Liver (tissue), 3 donors: ENCODE data around the gene NCBP2.

ENCODE experiments used
- EGR1 ChIP-seq, 2 donors: IDR thresholded peaks; 2 replicates each; pipeline ENCODE4 v1.6.1; 2016 to 2018; ENCODE audit warnings: antibody characterized with exemption in 2 of 2, low read depth in 2 of 2
- FOXA1 ChIP-seq: IDR thresholded peaks from 2 replicates; pipeline ENCODE4 v1.6.1; 2016; ENCODE audit warnings: antibody characterized with exemption
- GABPA ChIP-seq, 2 donors: IDR thresholded peaks in 1 of 2; conservative IDR thresholded peaks in 1 of 2; 2 replicates each; pipeline ENCODE4 v1.6.1; 2016; ENCODE audit warnings: antibody characterized with exemption in 2 of 2, mild to moderate bottlenecking in 1 of 2, moderate library complexity in 1 of 2
- HNF4A ChIP-seq, 2 donors: conservative IDR thresholded peaks; 2 replicates each; pipeline ENCODE4 v1.6.1; 2016; ENCODE audit warnings: antibody characterized with exemption in 2 of 2, mild to moderate bottlenecking in 2 of 2
- JUND ChIP-seq, 2 donors: IDR thresholded peaks; 2 replicates each; pipeline ENCODE4 v1.6.1; 2016; ENCODE audit warnings: antibody characterized with exemption in 2 of 2
- NR2F2 ChIP-seq: IDR thresholded peaks from 2 replicates; pipeline ENCODE4 v1.6.1; 2016; ENCODE audit warnings: antibody characterized with exemption
- RAD21 ChIP-seq, 2 donors: IDR thresholded peaks; 2 replicates each; pipeline ENCODE4 v1.6.1; 2016; ENCODE audit warnings: antibody characterized with exemption in 2 of 2, mild to moderate bottlenecking in 2 of 2
- TAF1 ChIP-seq: conservative IDR thresholded peaks from 2 replicates; pipeline ENCODE4 v1.6.1; 2016; ENCODE audit warnings: antibody characterized with exemption, mild to moderate bottlenecking
- YY1 ChIP-seq: IDR thresholded peaks from 2 replicates; pipeline ENCODE4 v1.6.1; 2016; ENCODE audit warnings: antibody characterized with exemption, mild to moderate bottlenecking
- TF ChIP-seq, protein P1 (sequence below): fragments of 150-350 bp; IDR thresholded peaks from 2 replicates; pipeline ENCODE4 v1.5.1; 2017; ENCODE audit warnings: improper control_type of control experiment, low read depth, low read length; ENCODE audit not compliant: missing input control
- TF ChIP-seq, protein P2 (sequence below): IDR thresholded peaks from 2 replicates; pipeline ENCODE4 v1.6.1; 2016; ENCODE audit warnings: antibody characterized with exemption
- TF ChIP-seq, protein P3 (sequence below): IDR thresholded peaks from 2 replicates; pipeline ENCODE4 v1.6.1; 2016; ENCODE audit warnings: antibody characterized with exemption
- TF ChIP-seq, protein P4 (sequence below): IDR thresholded peaks from 2 replicates; pipeline ENCODE4 v1.6.1; 2016; ENCODE audit warnings: antibody characterized with exemption, mild to moderate bottlenecking
- TF ChIP-seq, protein P5 (sequence below): IDR thresholded peaks from 2 replicates; pipeline ENCODE4 v1.6.1; 2016; ENCODE audit warnings: antibody characterized with exemption
- donor health status: healthy.
- donor health status: healthy.

DNA sequence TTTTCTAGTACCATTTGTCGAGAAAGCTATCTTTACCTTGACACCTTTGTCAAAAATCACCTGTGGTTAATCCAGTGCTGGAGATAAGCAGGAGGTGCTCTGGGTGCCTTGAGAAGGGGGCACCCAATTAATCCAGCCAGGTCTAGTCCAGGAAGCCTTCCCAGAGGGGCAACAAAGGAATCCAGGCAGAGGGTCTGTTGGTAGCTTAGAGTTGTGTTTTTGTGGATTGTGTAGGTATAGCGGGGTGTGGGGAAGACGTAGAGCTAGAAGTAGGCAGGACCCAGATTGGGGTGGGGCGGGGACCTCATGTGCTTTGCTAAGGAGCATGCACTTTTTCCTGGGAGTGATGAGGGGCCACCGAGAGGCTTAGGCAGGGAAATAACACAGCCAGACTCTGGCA is 32.3 kb upstream of the NCBP2 start:
- TF ChIP-seq, protein P1, sequence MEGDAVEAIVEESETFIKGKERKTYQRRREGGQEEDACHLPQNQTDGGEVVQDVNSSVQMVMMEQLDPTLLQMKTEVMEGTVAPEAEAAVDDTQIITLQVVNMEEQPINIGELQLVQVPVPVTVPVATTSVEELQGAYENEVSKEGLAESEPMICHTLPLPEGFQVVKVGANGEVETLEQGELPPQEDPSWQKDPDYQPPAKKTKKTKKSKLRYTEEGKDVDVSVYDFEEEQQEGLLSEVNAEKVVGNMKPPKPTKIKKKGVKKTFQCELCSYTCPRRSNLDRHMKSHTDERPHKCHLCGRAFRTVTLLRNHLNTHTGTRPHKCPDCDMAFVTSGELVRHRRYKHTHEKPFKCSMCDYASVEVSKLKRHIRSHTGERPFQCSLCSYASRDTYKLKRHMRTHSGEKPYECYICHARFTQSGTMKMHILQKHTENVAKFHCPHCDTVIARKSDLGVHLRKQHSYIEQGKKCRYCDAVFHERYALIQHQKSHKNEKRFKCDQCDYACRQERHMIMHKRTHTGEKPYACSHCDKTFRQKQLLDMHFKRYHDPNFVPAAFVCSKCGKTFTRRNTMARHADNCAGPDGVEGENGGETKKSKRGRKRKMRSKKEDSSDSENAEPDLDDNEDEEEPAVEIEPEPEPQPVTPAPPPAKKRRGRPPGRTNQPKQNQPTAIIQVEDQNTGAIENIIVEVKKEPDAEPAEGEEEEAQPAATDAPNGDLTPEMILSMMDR: no peak
- TF ChIP-seq, protein P2, sequence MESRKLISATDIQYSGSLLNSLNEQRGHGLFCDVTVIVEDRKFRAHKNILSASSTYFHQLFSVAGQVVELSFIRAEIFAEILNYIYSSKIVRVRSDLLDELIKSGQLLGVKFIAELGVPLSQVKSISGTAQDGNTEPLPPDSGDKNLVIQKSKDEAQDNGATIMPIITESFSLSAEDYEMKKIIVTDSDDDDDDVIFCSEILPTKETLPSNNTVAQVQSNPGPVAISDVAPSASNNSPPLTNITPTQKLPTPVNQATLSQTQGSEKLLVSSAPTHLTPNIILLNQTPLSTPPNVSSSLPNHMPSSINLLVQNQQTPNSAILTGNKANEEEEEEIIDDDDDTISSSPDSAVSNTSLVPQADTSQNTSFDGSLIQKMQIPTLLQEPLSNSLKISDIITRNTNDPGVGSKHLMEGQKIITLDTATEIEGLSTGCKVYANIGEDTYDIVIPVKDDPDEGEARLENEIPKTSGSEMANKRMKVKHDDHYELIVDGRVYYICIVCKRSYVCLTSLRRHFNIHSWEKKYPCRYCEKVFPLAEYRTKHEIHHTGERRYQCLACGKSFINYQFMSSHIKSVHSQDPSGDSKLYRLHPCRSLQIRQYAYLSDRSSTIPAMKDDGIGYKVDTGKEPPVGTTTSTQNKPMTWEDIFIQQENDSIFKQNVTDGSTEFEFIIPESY: no peak
- TF ChIP-seq, protein P3, sequence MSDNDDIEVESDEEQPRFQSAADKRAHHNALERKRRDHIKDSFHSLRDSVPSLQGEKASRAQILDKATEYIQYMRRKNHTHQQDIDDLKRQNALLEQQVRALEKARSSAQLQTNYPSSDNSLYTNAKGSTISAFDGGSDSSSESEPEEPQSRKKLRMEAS: no peak
- TF ChIP-seq FOXA1 (no peak), NR2F2 (no peak), TAF1 (no peak), YY1 (no peak), GABPA (IDR thresholded peaks at IDR 0.05 in 1 of 2, conservative IDR thresholded peaks at IDR 0.05 in 1 of 2) (no peak), EGR1 (IDR thresholded peaks at IDR 0.05; ENCODE audit: low read depth in 2 of 2) (no peak), HNF4A (conservative IDR thresholded peaks at IDR 0.05) (no peak), JUND (IDR thresholded peaks at IDR 0.05) (no peak), RAD21 (IDR thresholded peaks at IDR 0.05) (no peak)
- TF ChIP-seq, protein P4, sequence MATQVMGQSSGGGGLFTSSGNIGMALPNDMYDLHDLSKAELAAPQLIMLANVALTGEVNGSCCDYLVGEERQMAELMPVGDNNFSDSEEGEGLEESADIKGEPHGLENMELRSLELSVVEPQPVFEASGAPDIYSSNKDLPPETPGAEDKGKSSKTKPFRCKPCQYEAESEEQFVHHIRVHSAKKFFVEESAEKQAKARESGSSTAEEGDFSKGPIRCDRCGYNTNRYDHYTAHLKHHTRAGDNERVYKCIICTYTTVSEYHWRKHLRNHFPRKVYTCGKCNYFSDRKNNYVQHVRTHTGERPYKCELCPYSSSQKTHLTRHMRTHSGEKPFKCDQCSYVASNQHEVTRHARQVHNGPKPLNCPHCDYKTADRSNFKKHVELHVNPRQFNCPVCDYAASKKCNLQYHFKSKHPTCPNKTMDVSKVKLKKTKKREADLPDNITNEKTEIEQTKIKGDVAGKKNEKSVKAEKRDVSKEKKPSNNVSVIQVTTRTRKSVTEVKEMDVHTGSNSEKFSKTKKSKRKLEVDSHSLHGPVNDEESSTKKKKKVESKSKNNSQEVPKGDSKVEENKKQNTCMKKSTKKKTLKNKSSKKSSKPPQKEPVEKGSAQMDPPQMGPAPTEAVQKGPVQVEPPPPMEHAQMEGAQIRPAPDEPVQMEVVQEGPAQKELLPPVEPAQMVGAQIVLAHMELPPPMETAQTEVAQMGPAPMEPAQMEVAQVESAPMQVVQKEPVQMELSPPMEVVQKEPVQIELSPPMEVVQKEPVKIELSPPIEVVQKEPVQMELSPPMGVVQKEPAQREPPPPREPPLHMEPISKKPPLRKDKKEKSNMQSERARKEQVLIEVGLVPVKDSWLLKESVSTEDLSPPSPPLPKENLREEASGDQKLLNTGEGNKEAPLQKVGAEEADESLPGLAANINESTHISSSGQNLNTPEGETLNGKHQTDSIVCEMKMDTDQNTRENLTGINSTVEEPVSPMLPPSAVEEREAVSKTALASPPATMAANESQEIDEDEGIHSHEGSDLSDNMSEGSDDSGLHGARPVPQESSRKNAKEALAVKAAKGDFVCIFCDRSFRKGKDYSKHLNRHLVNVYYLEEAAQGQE: no peak
- TF ChIP-seq, protein P5, sequence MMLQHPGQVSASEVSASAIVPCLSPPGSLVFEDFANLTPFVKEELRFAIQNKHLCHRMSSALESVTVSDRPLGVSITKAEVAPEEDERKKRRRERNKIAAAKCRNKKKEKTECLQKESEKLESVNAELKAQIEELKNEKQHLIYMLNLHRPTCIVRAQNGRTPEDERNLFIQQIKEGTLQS: no peak
